Measurements from ENCODE around the gene IGF2BP2. TPM values are rescaled to one million over a fixed set of nuclear protein-coding genes. Genes with fewer than 3 reads are reported as not detected.
"Not testable (repeated sequence)": the region's sequence is repeated elsewhere in the genome, so short reads cannot be mapped to it uniquely, and the experiment has no call there.

Gene IGF2BP2
- total RNA-seq, 2 experiments from 2014 or later, result 0.43 to 0.44 TPM

GRCh38 chr3:185818267-185818875 is 6.5 kb downstream of the IGF2BP2 start:
- Mint-ChIP-seq H3K27ac (no peak overlapping the region), H3K4me3 (no peak overlapping the region), H3K4me1 (ENCODE audit: low read depth) (no peaks in the 10 kb centered on the region), H3K27me3 (ENCODE audit: low read depth) (peaks cover 33% of the 10 kb centered on the region), H3K36me3 (ENCODE audit: low read depth) (no peaks in the 10 kb centered on the region), H3K9me3 (no peaks in the 10 kb centered on the region)
- no peak for DNase-seq
- CTCF ChIA-PET, result no interaction called here
- intact Hi-C loops (cut with micrococcal nuclease), result no loop called here

DNA sequence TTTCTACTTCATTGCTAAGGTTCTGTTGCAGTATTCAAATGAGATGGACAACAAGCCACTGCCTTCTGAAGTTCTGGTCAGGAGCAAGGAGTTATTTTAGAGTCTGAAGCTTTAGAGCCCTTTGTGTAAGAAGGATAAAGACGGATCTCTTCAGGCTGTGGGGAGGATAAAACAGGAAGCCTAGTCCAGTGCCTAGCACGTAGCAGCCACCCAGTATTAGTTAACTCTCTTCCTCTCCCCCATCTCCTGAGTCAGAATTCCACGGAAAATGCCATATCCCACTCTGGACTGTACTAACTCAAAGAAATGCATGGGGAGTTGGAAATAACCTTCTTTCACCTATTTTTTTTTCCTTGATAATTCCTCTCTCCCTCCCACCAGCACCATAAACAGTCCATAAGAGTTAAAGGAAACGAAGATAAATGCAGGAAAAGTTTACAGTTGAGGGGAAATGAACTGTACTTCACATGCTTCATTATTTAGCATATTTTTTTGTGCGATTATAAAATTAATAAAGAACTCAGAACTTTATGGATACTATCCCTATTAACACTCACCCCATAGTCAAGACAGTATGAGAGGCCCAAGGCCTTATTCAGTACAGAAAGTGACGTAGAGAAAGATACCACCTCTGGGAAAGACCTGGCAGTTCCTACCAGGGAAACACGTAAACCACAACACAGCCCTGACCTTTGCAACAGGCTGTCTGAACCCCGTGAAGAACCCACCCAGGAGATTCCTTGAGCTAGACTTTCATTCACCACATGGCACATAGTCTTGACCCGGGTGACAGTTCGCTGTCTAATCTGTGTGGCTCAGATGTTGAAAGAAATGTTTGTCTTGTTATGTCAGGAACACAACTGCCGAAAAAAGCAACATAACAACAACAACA is 9.2 kb downstream of the IGF2BP2 start:
- intact Hi-C loops (cut with micrococcal nuclease), result no loop called here
- no peak overlapping the region for H3K27ac Mint-ChIP-seq
- no peaks in the 10 kb centered on the region for H3K4me1 Mint-ChIP-seq (ENCODE audit: low read depth)
- no peak overlapping the region for H3K4me3 Mint-ChIP-seq
- peaks cover 16% of the 10 kb centered on the region for H3K27me3 Mint-ChIP-seq (ENCODE audit: low read depth)
- no peaks in the 10 kb centered on the region for H3K36me3 Mint-ChIP-seq (ENCODE audit: low read depth)
- H3K9me3 Mint-ChIP-seq, result no peaks in the 10 kb centered on the region
- DNase-seq, result no peak
- CTCF ChIA-PET, result no interaction called here

GRCh38 chr3:185813691-185814215 is 11.1 kb downstream of the IGF2BP2 start:
- Mint-ChIP-seq H3K27me3 (ENCODE audit: low read depth) (peaks cover 11% of the 10 kb centered on the region), H3K4me3 (no peak overlapping the region), H3K27ac (no peak overlapping the region), H3K36me3 (ENCODE audit: low read depth) (no peaks in the 10 kb centered on the region), H3K9me3 (no peaks in the 10 kb centered on the region), H3K4me1 (ENCODE audit: low read depth) (no peaks in the 10 kb centered on the region)
- no peak for DNase-seq
- intact Hi-C loops (cut with micrococcal nuclease), result no loop called here
- CTCF ChIA-PET, result interaction anchor here (0.6 kb wide), 1 partner anchor 90 kb away, joined by 3 read pairs; no protein-coding TSS in a partner anchor

- H3K36me3 Mint-ChIP-seq (ENCODE audit: low read depth), result no peaks in the 10 kb centered on the region
- no peaks in the 10 kb centered on the region for H3K9me3 Mint-ChIP-seq
- no peaks in the 10 kb centered on the region for H3K4me1 Mint-ChIP-seq (ENCODE audit: low read depth)
- CTCF ChIA-PET, result interaction anchor here (0.6 kb wide), 1 partner anchor 90 kb away, joined by 3 read pairs; no protein-coding TSS in a partner anchor
- peaks cover 8% of the 10 kb centered on the region for H3K27me3 Mint-ChIP-seq (ENCODE audit: low read depth)
- intact Hi-C loops (cut with micrococcal nuclease), result no loop called here
- DNase-seq, result no peak
- no peak overlapping the region for H3K27ac Mint-ChIP-seq
- H3K4me3 Mint-ChIP-seq, result no peak overlapping the region
These were observed 11.6 kb downstream of the IGF2BP2 start for GRCh38 chr3:185813205-185813604.

DNA sequence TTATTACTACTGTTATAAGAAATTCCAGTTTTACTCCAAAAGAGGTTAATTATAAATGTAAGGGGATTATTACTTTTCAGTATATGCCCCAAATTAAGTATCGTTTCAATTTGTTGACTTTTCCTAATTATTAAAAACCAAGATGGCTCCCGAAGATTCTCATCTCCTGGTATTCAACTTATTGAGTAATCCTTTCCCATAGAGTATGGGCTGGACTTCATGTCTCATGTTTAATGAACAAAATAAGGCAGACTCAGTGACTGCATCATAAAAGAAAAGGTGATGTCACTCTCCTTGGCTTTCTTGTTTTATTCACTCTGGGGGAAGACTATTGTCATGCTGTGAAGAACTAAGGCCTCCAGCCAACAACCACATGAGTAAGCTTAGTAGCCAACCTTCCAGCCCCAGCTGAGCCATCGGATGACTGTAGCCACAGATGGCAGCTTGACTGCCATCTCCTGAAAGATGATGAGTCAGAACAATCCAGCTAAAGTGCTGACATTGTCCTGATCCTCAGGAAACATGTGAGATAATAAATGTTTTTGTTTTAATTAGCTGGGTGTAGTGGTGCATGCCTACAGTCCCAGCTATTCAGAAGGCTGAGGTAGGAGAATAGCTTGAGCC is 17.3 kb downstream of the IGF2BP2 start:
- Mint-ChIP-seq H3K4me3 (no peak overlapping the region), H3K4me1 (ENCODE audit: low read depth) (no peaks in the 10 kb centered on the region), H3K36me3 (ENCODE audit: low read depth) (no peaks in the 10 kb centered on the region), H3K27me3 (ENCODE audit: low read depth) (peaks cover 8% of the 10 kb centered on the region), H3K9me3 (no peaks in the 10 kb centered on the region), H3K27ac (no peak overlapping the region)
- CTCF ChIA-PET, result interaction anchor here (0.7 to 1.1 kb wide), 2 partner anchors 147 to 416 kb away, joined by 3 read pairs; no protein-coding TSS in a partner anchor
- peak; percentile 10 for DNase-seq
- intact Hi-C loops (cut with micrococcal nuclease), result no loop called here

- intact Hi-C loops (cut with micrococcal nuclease); H3K4me3 Mint-ChIP-seq; DNase-seq; CTCF ChIA-PET; H3K4me1 Mint-ChIP-seq (ENCODE audit: low read depth); H3K9me3 Mint-ChIP-seq; H3K27me3 Mint-ChIP-seq (ENCODE audit: low read depth); H3K36me3 Mint-ChIP-seq (ENCODE audit: low read depth); H3K27ac Mint-ChIP-seq: not testable (repeated sequence)
These were observed 26.1 kb downstream of the IGF2BP2 start for GRCh38 chr3:185798831-185799110.

DNA sequence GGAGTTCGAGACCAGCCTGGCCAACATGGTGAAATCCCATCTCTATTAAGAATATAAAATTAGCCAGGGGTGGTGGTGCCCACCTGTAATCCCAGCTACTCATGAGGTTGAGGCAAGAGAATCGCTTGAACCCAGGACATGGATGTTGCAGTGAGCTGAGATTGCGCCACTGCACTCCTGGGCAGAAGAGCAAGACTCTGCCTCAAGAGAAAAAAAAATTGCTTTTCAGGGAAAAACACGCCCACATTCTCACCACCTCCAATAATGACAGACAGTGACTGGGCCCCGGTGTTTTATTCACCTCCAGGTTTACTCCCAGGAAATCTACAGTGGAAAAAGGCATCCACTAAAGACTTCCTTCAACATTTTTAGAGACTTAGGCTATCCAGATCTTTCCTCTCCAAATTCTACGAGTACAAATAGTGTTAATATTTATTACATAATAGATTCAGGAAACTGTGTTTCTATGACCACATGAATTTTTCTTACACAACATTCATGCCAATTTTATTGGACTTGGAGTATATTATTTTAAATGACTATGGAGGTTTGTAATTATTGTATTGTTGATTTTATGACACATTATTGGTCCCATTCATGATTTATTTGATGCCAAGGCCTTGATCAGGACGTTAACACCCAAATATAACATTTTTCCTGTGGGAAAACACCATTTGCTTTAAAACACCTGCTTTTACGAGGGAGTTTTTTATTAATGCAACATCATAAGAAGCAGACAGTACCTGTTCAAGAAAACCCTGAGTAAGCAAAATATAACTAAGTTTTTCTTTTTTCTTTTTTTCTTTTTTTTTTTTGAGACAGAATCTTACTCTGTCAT is 26.6 kb downstream of the IGF2BP2 start:
- H3K4me1 Mint-ChIP-seq (ENCODE audit: low read depth), result peaks cover 5% of the 10 kb centered on the region
- no peaks in the 10 kb centered on the region for H3K9me3 Mint-ChIP-seq
- H3K27ac Mint-ChIP-seq, result no peak overlapping the region
- peaks cover 2% of the 10 kb centered on the region for H3K27me3 Mint-ChIP-seq (ENCODE audit: low read depth)
- DNase-seq, result no peak
- no peak overlapping the region for H3K4me3 Mint-ChIP-seq
- intact Hi-C loops (cut with micrococcal nuclease), result no loop called here
- H3K36me3 Mint-ChIP-seq (ENCODE audit: low read depth), result no peaks in the 10 kb centered on the region
- CTCF ChIA-PET, result no interaction called here

DNA sequence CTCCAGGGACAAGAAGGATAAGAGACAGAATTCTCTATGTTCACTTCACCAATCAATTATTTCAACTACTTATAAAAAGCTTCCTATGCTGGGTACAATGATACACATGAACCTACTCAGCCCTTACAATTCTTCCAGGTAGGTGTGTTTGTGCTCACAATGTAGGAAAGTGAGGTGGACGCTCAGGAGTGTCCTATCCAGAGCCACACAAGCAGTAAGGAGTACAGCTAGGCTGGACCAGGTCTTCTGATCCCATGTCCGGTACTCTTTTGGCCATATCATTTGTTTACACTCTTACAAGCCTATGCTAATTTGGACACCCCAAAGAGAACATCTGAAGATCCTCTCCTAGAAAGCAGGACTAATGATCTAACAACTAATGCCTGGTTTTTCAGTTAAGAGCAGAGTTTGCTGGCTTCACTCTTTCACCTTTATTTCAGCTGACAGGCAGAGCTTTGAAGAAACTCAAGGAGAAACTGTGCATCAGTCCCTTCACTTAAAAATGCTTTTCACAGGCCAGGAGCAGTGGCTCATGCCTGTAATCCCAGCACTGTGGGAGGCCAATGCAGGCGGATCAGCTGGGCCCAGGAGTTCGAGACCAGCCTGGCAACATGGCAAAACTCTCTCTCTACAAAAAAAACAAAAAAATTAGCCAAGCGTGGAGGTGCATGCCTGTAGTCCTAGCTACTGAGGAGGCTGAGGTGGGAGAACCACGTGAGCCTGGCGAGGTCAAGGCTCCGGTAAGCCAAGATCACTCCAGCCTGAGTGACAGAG is 27.5 kb downstream of the IGF2BP2 start:
- intact Hi-C loops (cut with micrococcal nuclease), result no loop called here
- Mint-ChIP-seq H3K27ac (no peak overlapping the region), H3K36me3 (ENCODE audit: low read depth) (no peaks in the 10 kb centered on the region), H3K4me3 (no peak overlapping the region), H3K27me3 (ENCODE audit: low read depth) (peaks cover 2% of the 10 kb centered on the region), H3K9me3 (no peaks in the 10 kb centered on the region), H3K4me1 (ENCODE audit: low read depth) (peaks cover 5% of the 10 kb centered on the region)
- CTCF ChIA-PET, result no interaction called here
- DNase-seq, result no peak

GRCh38 chr3:185796431-185797107 is 28.3 kb downstream of the IGF2BP2 start:
- Mint-ChIP-seq H3K4me3 (no peak overlapping the region), H3K4me1 (ENCODE audit: low read depth) (peaks cover 5% of the 10 kb centered on the region), H3K27me3 (ENCODE audit: low read depth) (peaks cover 2% of the 10 kb centered on the region), H3K27ac (no peak overlapping the region), H3K9me3 (no peaks in the 10 kb centered on the region), H3K36me3 (ENCODE audit: low read depth) (no peaks in the 10 kb centered on the region)
- CTCF ChIA-PET, result no interaction called here
- DNase-seq, result no peak
- intact Hi-C loops (cut with micrococcal nuclease), result no loop called here

DNA sequence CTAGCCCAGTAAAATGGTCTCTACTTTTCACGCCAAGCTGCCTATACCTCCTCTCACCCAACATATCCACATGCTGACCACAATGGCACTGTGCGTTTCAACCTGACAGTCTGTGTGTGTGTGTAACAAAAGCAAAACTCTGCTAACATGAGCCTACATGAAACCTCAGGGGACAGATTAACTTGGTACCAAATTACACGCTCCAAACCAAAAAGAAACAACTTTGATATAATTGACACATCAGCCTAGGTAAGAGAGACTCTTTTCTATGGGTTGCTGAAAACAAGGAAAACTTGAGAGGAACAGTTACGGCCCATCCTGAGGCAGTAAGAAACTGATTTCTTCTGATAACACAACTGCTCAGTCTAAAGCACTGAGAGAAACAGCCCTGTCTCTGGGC is 31.5 kb downstream of the IGF2BP2 start:
- no peaks in the 10 kb centered on the region for H3K36me3 Mint-ChIP-seq (ENCODE audit: low read depth)
- H3K27ac Mint-ChIP-seq, result no peak overlapping the region
- peaks cover 5% of the 10 kb centered on the region for H3K4me1 Mint-ChIP-seq (ENCODE audit: low read depth)
- no peaks in the 10 kb centered on the region for H3K27me3 Mint-ChIP-seq (ENCODE audit: low read depth)
- intact Hi-C loops (cut with micrococcal nuclease), result no loop called here
- no peaks in the 10 kb centered on the region for H3K9me3 Mint-ChIP-seq
- DNase-seq, result no peak
- CTCF ChIA-PET, result no interaction called here
- H3K4me3 Mint-ChIP-seq, result no peak overlapping the region

DNA sequence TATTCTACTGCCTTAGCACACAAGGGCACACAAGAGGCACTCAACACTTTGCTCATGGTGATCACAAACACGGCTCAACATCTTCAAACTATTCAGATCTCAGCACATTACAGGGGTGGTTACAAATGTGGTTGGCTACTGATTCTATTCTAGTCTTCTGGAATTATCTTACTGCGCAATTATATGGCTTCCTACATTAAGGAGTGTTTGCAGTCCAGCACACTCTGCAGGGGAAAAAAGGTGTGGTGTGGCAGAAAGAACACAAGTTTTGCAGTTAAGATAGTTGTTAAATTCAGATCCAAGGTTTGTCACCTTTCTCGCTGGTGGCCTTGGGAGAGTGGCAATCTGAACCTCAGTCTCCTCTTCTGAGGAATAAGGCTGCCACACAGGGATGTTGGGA is 31.9 kb downstream of the IGF2BP2 start:
- H3K4me1 Mint-ChIP-seq (ENCODE audit: low read depth), result peaks cover 5% of the 10 kb centered on the region

More for the DNA sequence above, 31.9 kb downstream of the IGF2BP2 start:
- no peak overlapping the region for H3K27ac Mint-ChIP-seq
- intact Hi-C loops (cut with micrococcal nuclease), result no loop called here
- H3K27me3 Mint-ChIP-seq (ENCODE audit: low read depth), result no peaks in the 10 kb centered on the region
- DNase-seq, result no peak
- H3K9me3 Mint-ChIP-seq, result no peaks in the 10 kb centered on the region
- CTCF ChIA-PET, result no interaction called here
- H3K36me3 Mint-ChIP-seq (ENCODE audit: low read depth), result no peaks in the 10 kb centered on the region
- H3K4me3 Mint-ChIP-seq, result no peak overlapping the region
